HFFc6 (cell line): Measurements from ENCODE around the gene LMBRD2. TPM values are rescaled to one million over a fixed set of nuclear protein-coding genes. Genes with fewer than 3 reads are reported as not detected.
"Not testable (repeated sequence)": the region's sequence is repeated elsewhere in the genome, so short reads cannot be mapped to it uniquely, and the experiment has no call there.

ENCODE experiments used
- DNase-seq: peaks from one replicate; pipeline ENCODE4 v3.0.0-alpha.2; 2018
- H3K27ac Mint-ChIP-seq: 2 replicates; pipeline ENCODE4 v1.8.0; 2020; ENCODE audit warnings: mild to moderate bottlenecking, mixed read lengths
- H3K27me3 Mint-ChIP-seq: 2 replicates; pipeline ENCODE4 v1.8.0; 2021; ENCODE audit warnings: mild to moderate bottlenecking, moderate library complexity, mixed read lengths; ENCODE audit not compliant: insufficient read depth
- H3K36me3 Mint-ChIP-seq: 2 replicates; pipeline ENCODE4 v1.8.0; 2021; ENCODE audit warnings: low read depth, mixed read lengths
- H3K4me1 Mint-ChIP-seq: 2 replicates; pipeline ENCODE4 v1.8.0; 2020; ENCODE audit warnings: low read depth, mixed read lengths
- H3K4me3 Mint-ChIP-seq: 2 replicates; pipeline ENCODE4 v1.8.0; 2020; ENCODE audit warnings: mild to moderate bottlenecking, moderate library complexity, mixed read lengths
- H3K9me3 Mint-ChIP-seq: 2 replicates; pipeline ENCODE4 v1.8.0; 2020; ENCODE audit warnings: mild to moderate bottlenecking, mixed read lengths
- CTCF ChIP-seq: fragments of 200-600 bp; sonication (generic); IDR thresholded peaks from 2 replicates; pipeline ENCODE4 v1.5.0; 2021; ENCODE audit warnings: antibody characterized with exemption, mild to moderate bottlenecking
- long read RNA-seq: library from polyadenylated mRNA; unstranded; transcript quantifications from one replicate; pipeline ENCODE4 v2.0.0, GENCODE V29; 2019
- total RNA-seq, 6 experiments: library from RNA; stranded (reverse); fragmentation: NEBNext Ultra II Directional; extraction: Animal tissue kit (Norgen Biotek cat#: 25700); gene quantifications; 2 replicates in 1 of 6; 3 replicates in 5 of 6; pipeline ENCODE4 v1.2.3, GENCODE V29; 2021

The LMBRD2 gene
- total RNA-seq, result 10 to 100 TPM in 5 of 6 experiments, 1 to 10 TPM in 1; 9.7 to 15.7 (median 12.7) TPM
- long read RNA-seq, full-length matches to known transcripts, result 4 of 13 reads
- long read RNA-seq, partial matches to known transcripts, result 5 of 13 reads
- long read RNA-seq, other reads (novel, unspliced or antisense), result 4 of 13 reads

GRCh38 chr5:36151434-36152323, at the start of gene LMBRD2, which contains the start of gene SKP2:
LMBRD2 (minus strand) TSS chr5:36151887; CDS start chr5:36143349, 8,538 bp downstream.
SKP2 (plus strand) TSS chr5:36152111; CDS start chr5:36152263, 152 bp downstream.
- no peak for TF ChIP-seq CTCF
- Mint-ChIP-seq H3K4me1 (peaks cover 74% of the 10 kb centered on the region), H3K9me3 (no peaks in the 10 kb centered on the region), H3K4me3 (peak within 1 kb of the TSS; percentile 95), H3K27me3 (peaks cover 6% of the 10 kb centered on the region), H3K36me3 (peaks cover 29% of the 10 kb centered on the region), H3K27ac (peak within 1 kb of the TSS; percentile 84)
- DNase-seq, result peak; percentile 97

GRCh38 chr5:36200513-36200912, 48.8 kb upstream of the LMBRD2 start:
- Mint-ChIP-seq H3K27me3 (no peaks in the 10 kb centered on the region), H3K27ac (no peak overlapping the region), H3K4me3 (no peak overlapping the region), H3K9me3 (no peaks in the 10 kb centered on the region), H3K36me3 (peaks cover 11% of the 10 kb centered on the region), H3K4me1 (peaks cover 41% of the 10 kb centered on the region)
- DNase-seq, result peak; percentile 26
- no peak for TF ChIP-seq CTCF

- no peak for TF ChIP-seq CTCF
- H3K27ac Mint-ChIP-seq, result peak overlapping the region; percentile 29; the same call in 1 of the 2 replicates
- H3K36me3 Mint-ChIP-seq, result peaks cover 11% of the 10 kb centered on the region; the same call in 1 of the 2 replicates
- no peak overlapping the region; the same call in 1 of the 2 replicates for H3K4me3 Mint-ChIP-seq
- peaks cover 41% of the 10 kb centered on the region for H3K4me1 Mint-ChIP-seq
- no peaks in the 10 kb centered on the region for H3K9me3 Mint-ChIP-seq
- no peak for DNase-seq
- H3K27me3 Mint-ChIP-seq, result no peaks in the 10 kb centered on the region
Observed at GRCh38 chr5:36199620-36200019, 47.9 kb upstream of the LMBRD2 start.

- peaks cover 38% of the 10 kb centered on the region for H3K4me1 Mint-ChIP-seq
Observed at GRCh38 chr5:36198783-36199182, 47.1 kb upstream of the LMBRD2 start.

GRCh38 chr5:36198281-36198680, 46.6 kb upstream of the LMBRD2 start:
- no peak overlapping the region for H3K27ac Mint-ChIP-seq
- H3K27me3 Mint-ChIP-seq, result no peaks in the 10 kb centered on the region
- H3K9me3 Mint-ChIP-seq, result no peaks in the 10 kb centered on the region
- no peak overlapping the region for H3K4me3 Mint-ChIP-seq
- H3K36me3 Mint-ChIP-seq, result peaks cover 15% of the 10 kb centered on the region
- peaks cover 33% of the 10 kb centered on the region for H3K4me1 Mint-ChIP-seq
- no peak for TF ChIP-seq CTCF
- DNase-seq, result no peak

More at GRCh38 chr5:36198783-36199182, 47.1 kb upstream of the LMBRD2 start:
- H3K36me3 Mint-ChIP-seq, result peaks cover 12% of the 10 kb centered on the region
- H3K4me3 Mint-ChIP-seq, H3K9me3 Mint-ChIP-seq, H3K27me3 Mint-ChIP-seq, DNase-seq, H3K27ac Mint-ChIP-seq: not testable (repeated sequence)

- H3K4me1 Mint-ChIP-seq, result no peaks in the 10 kb centered on the region; the same call in 1 of the 2 replicates
- H3K27ac Mint-ChIP-seq, result no peak overlapping the region
- no peak for DNase-seq
- peaks cover 38% of the 10 kb centered on the region for H3K36me3 Mint-ChIP-seq
- no peak for TF ChIP-seq CTCF
- H3K9me3 Mint-ChIP-seq, result peaks cover 3% of the 10 kb centered on the region; the same call in 1 of the 2 replicates
- no peak overlapping the region for H3K4me3 Mint-ChIP-seq
- H3K27me3 Mint-ChIP-seq, result no peaks in the 10 kb centered on the region
Observed at GRCh38 chr5:36193746-36194145, 42.1 kb upstream of the LMBRD2 start.

- DNase-seq, H3K27ac Mint-ChIP-seq, H3K27me3 Mint-ChIP-seq, H3K4me3 Mint-ChIP-seq, H3K4me1 Mint-ChIP-seq, H3K9me3 Mint-ChIP-seq: not testable (repeated sequence)
- peaks cover 91% of the 10 kb centered on the region for H3K36me3 Mint-ChIP-seq
Observed at GRCh38 chr5:36184408-36184807, 32.7 kb upstream of the LMBRD2 start.
